Bronchial epithelial cell (primary cell): ENCODE results near the gene CCDC15. TPM values are rescaled to one million over a fixed set of nuclear protein-coding genes. Genes with fewer than 3 reads are reported as not detected.
A peak's percentile ranks its signal among the peaks of the same experiment; 100 is the strongest.

Experiments used
- DNase-seq: peaks from one replicate; pipeline ENCODE4 v3.0.0-alpha.2; 2010; ENCODE audit warnings: low read depth
- FAIRE-seq: peaks from 2 replicates; lab custom pipeline; 2011; peaks lifted over from hg19 to GRCh38; lab: Jason Lieb, UNC
- H3K27me3 ChIP-seq: 2 replicates; pipeline ENCODE4 v1.5.1; 2011; ENCODE audit warnings: low read length; ENCODE audit not compliant: control insufficient read depth, insufficient read depth
- H3K36me3 ChIP-seq: 2 replicates; pipeline ENCODE4 v1.5.1; 2011; ENCODE audit warnings: low read length; ENCODE audit not compliant: control insufficient read depth, insufficient read depth
- H3K4me3 ChIP-seq: 2 replicates; pipeline ENCODE4 v1.5.1; 2011; ENCODE audit warnings: mild to moderate bottlenecking, low read depth, low read length, control low read depth
- CTCF ChIP-seq: IDR thresholded peaks from 2 replicates; pipeline ENCODE4 v1.5.1; 2011; ENCODE audit warnings: mild to moderate bottlenecking, moderate library complexity, low read length, control low read depth, inconsistent platforms; ENCODE audit not compliant: insufficient read depth, severe bottlenecking
- total RNA-seq: library from RNA; depleted of rRNA; stranded (reverse); fragments of >200 nt; gene quantifications from 2 replicates; pipeline ENCODE4 v1.2.1, GENCODE V29; 2014

The CCDC15 gene
- total RNA-seq, 1 donor from 2014 or later: 1.1 TPM

GRCh38 chr11:125081098-125081798 lies 127.2 kb downstream of the CCDC15 start:
- FAIRE-seq (no peak), DNase-seq (no peak)
- Histone ChIP-seq H3K4me3 (no peak overlapping the region), H3K36me3 (peaks cover 5% of the 10 kb centered on the region), H3K27me3 (no peaks in the 10 kb centered on the region)
- TF ChIP-seq CTCF: no peak

DNA sequence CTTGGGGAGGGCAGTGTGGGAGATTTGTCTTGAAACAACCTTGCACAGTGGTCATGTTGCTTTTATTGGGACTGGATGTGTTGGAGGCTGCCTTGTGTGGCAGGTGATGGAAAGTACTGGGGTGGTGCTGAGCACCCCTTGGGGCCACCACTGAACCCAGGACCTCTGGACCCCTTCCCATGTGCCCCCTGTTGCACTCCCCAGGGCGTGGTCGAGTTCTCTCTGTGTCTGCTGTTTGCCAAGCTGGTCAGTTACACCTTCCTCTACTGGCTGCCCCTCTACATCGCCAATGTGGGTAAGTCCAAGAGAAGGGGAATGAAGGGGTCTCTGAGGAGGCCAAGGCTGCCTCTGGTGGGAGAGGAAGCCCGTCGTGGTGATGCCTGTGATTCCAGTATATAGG lies 128.0 kb downstream of the CCDC15 start:
- Histone ChIP-seq H3K27me3 (no peaks in the 10 kb centered on the region), H3K36me3 (peaks cover 10% of the 10 kb centered on the region), H3K4me3 (no peak overlapping the region)
- no peak for DNase-seq
- no peak for FAIRE-seq
- TF ChIP-seq CTCF: no peak

GRCh38 chr11:125082611-125083311 lies 128.8 kb downstream of the CCDC15 start:
- H3K4me3 ChIP-seq: no peak overlapping the region

DNA sequence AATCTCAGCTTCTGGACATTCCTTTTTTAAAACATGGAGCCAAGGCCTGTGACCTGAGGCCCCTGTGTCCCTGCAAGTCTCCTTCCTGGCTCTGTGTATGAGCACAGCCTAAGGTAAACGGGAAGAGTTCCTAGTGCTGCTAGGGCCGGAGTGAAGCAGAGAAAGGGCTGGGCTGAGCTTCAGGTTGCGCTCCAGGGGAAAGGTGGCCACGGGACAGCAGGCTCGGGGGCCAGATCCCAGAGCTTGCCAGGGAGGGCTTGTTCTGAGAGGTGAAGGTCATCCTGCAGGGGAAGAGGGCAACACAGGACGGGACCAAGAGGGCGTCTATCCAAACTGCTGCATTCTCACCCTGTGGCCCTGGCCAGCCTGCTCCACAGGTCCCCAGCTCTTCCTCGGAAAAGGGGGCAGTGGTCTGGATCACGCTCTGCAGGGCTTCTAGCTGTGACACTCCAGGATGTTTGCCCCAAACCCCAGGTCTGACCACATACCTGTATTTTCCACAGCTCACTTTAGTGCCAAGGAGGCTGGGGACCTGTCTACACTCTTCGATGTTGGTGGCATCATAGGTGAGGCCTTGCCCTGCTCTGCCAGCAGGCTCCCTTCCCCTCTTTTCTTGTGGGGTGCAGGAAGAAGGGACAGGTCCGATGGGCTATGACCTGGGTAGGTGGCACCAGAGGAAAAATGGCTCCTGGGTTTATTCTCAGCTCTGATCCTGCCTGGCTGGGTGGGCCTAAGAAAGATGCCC lies 129.5 kb downstream of the CCDC15 start:
- FAIRE-seq (peak; percentile 55), DNase-seq (no peak)
- no peak overlapping the region for H3K4me3 ChIP-seq
- H3K27me3 ChIP-seq: no peaks in the 10 kb centered on the region
- H3K36me3 ChIP-seq: peaks cover 12% of the 10 kb centered on the region
- no peak for TF ChIP-seq CTCF

More at GRCh38 chr11:125082611-125083311, 128.8 kb downstream of the CCDC15 start:
- no peak for TF ChIP-seq CTCF
- H3K27me3 ChIP-seq: no peaks in the 10 kb centered on the region
- FAIRE-seq (peak; percentile 43), DNase-seq (peak; percentile 98)
- H3K36me3 ChIP-seq: peaks cover 11% of the 10 kb centered on the region

DNA sequence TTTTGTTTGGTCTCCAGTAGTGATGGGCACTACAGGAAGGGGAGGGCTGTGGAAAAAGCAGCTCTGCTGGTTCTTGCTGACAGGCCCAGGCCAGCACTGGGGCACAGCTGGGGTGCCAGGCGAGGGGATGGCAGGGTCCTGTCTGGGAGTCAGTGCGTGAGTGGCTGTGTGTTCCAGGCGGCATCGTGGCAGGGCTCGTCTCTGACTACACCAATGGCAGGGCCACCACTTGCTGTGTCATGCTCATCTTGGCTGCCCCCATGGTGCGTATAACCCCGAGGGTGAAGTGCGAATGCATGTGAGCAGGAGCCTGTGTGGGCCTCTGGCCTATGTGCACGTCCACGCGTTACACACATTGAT lies 130.0 kb downstream of the CCDC15 start:
- no peak for TF ChIP-seq CTCF
- H3K27me3 ChIP-seq: no peaks in the 10 kb centered on the region
- H3K36me3 ChIP-seq: peaks cover 12% of the 10 kb centered on the region
- no peak overlapping the region for H3K4me3 ChIP-seq
- FAIRE-seq (no peak), DNase-seq (no peak)
